Uterus (tissue), 4 donors: ENCODE measurements around the gene ZFYVE28. TPM values are rescaled to one million over a fixed set of nuclear protein-coding genes. Genes with fewer than 3 reads are reported as not detected.

Experiments used
- DNase-seq, 2 donors: peaks; one replicate each; pipeline ENCODE4 v3.0.0-alpha.2; 2019 to 2020
- H3K27ac ChIP-seq, 2 donors: fragments of 200-600 bp; sonication (generic); 1 replicate in 1 of 2; 2 replicates in 1 of 2; pipeline ENCODE4 v1.5.1; 2016 to 2018
- H3K27me3 ChIP-seq, 2 donors: fragments of 200-600 bp; sonication (generic); one replicate each; pipeline ENCODE4 v1.5.1; 2018 to 2019; ENCODE audit warnings: control low read depth in 1 of 2
- H3K36me3 ChIP-seq, 2 donors: fragments of 200-600 bp; sonication (generic); one replicate each; pipeline ENCODE4 v1.5.1; 2019; ENCODE audit warnings: control low read depth in 1 of 2
- H3K4me1 ChIP-seq, 2 donors: fragments of 200-600 bp; sonication (generic); one replicate each; pipeline ENCODE4 v1.5.1; 2018 to 2019; ENCODE audit warnings: control low read depth in 1 of 2
- H3K4me3 ChIP-seq, 2 donors: fragments of 200-600 bp; sonication (generic); 1 replicate in 1 of 2; 2 replicates in 1 of 2; pipeline ENCODE4 v1.5.1; 2018 to 2019; ENCODE audit warnings: mild to moderate bottlenecking in 1 of 2
- H3K9me3 ChIP-seq, 2 donors: fragments of 200-600 bp; sonication (generic); one replicate each; pipeline ENCODE4 v1.5.1; 2019; ENCODE audit warnings: control low read depth in 1 of 2
- CTCF ChIP-seq, 4 experiments: fragments of 200-600 bp in 2 of 4; fragments of 450-650 bp in 2 of 4; sonication (generic) in 2 of 4; IDR thresholded peaks; one replicate each; pipeline ENCODE4 v1.5.1; 2016 to 2019; ENCODE audit warnings: antibody characterized with exemption in 4 of 4, mild to moderate bottlenecking in 2 of 4, moderate library complexity in 1 of 4
- POLR2A ChIP-seq, 2 donors: fragments of 450-650 bp; IDR thresholded peaks; one replicate each; pipeline ENCODE4 v1.6.1; 2016; ENCODE audit warnings: antibody characterized with exemption in 2 of 2, mild to moderate bottlenecking in 1 of 2, moderate library complexity in 1 of 2
- intact Hi-C: fragments of 100-400 bp; cut with DNase I; formaldehyde crosslinking; loops from one replicate; pipeline ENCODE4 v1.15.1; 2023; ENCODE audit warnings: low total_unique reads
- total RNA-seq, 4 donors: library from RNA; depleted of rRNA in 3 of 4; stranded (reverse); fragments of >200 nt in 3 of 4; gene quantifications; one replicate each; pipeline versions ENCODE4 v1.1.0 to v1.2.4, GENCODE V29; 2014 to 2023
- donor health status: DM: yes; HTN: yes; CAD: no.

ZFYVE28 gene
- total RNA-seq, 4 donors from 2014 or later: 5.4 to 16.7 (median 13.4) TPM

GRCh38 chr4:2360396-2360730 lies 58.1 kb downstream of the ZFYVE28 start:
- intact Hi-C loops: no loop called here
- Histone ChIP-seq H3K4me1 (peaks cover 0 to 4% of the 10 kb centered on the region in 2 donors), H3K27ac (no peak overlapping the region), H3K36me3 (no peaks in the 10 kb centered on the region), H3K4me3 (no peak overlapping the region), H3K27me3 (no peaks in the 10 kb centered on the region), H3K9me3 (no peaks in the 10 kb centered on the region)
- no peak for DNase-seq
- TF ChIP-seq CTCF (IDR thresholded peaks at IDR 0.05): no peak
- TF ChIP-seq POLR2A (IDR thresholded peaks at IDR 0.05): no peak

GRCh38 chr4:2359591-2360395 lies 58.7 kb downstream of the ZFYVE28 start:
- intact Hi-C loops: no loop called here
- no peaks in the 10 kb centered on the region for H3K36me3 ChIP-seq
- TF ChIP-seq POLR2A (IDR thresholded peaks at IDR 0.05): no peak
- no peak for TF ChIP-seq CTCF (IDR thresholded peaks at IDR 0.05)
- H3K27ac ChIP-seq: no peak overlapping the region
- no peak for DNase-seq
- no peak overlapping the region for H3K4me3 ChIP-seq
- H3K9me3 ChIP-seq: no peaks in the 10 kb centered on the region
- no peaks in the 10 kb centered on the region for H3K27me3 ChIP-seq
- peaks cover 0 to 4% of the 10 kb centered on the region in 2 donors for H3K4me1 ChIP-seq

GRCh38 chr4:2357821-2358745 lies 60.4 kb downstream of the ZFYVE28 start:
- Histone ChIP-seq H3K27me3 (no peaks in the 10 kb centered on the region), H3K4me3 (no peak overlapping the region), H3K4me1 (no peaks in the 10 kb centered on the region), H3K27ac (no peak overlapping the region), H3K36me3 (no peaks in the 10 kb centered on the region), H3K9me3 (no peaks in the 10 kb centered on the region)
- intact Hi-C loops: no loop called here
- no peak for TF ChIP-seq POLR2A (IDR thresholded peaks at IDR 0.05)
- no peak for TF ChIP-seq CTCF (IDR thresholded peaks at IDR 0.05)
- no peak for DNase-seq

GRCh38 chr4:2356123-2357069 lies 62.0 kb downstream of the ZFYVE28 start:
- Histone ChIP-seq H3K9me3 (no peaks in the 10 kb centered on the region), H3K27ac (no peak overlapping the region), H3K36me3 (no peaks in the 10 kb centered on the region), H3K4me3 (no peak overlapping the region), H3K27me3 (no peaks in the 10 kb centered on the region), H3K4me1 (no peaks in the 10 kb centered on the region)
- intact Hi-C loops: no loop called here
- TF ChIP-seq POLR2A (IDR thresholded peaks at IDR 0.05): no peak
- TF ChIP-seq CTCF (IDR thresholded peaks at IDR 0.05): no peak
- DNase-seq: no peak
